Measurements from ENCODE around the gene MARVELD1. TPM values are rescaled to one million over a fixed set of nuclear protein-coding genes. Genes with fewer than 3 reads are reported as not detected.
A peak's percentile ranks its signal among the peaks of the same experiment; 100 is the strongest.

MARVELD1 gene
- total and polyA plus RNA-seq, 8 donors: 5.7 to 21.0 (median 10.9) TPM

DNA sequence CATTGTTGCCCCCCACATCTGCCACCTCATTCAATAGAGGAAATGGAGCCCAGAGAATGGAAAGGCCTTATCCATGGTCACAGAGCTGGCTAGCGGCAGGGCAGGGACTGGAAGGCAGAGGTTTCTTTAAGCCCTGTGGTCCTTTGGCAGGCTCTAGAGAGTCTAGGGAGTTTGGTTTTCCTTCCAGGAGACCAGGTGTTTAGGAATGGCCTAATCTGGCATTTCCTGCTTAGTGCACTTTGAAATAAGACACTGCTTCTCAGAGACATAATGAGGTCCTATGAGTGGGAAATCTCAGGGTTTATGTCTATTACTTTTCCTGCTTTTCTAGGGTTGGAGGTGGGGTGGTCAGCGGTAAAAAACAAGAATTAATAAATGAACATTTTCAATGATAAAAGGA, 6.1 kb downstream of the MARVELD1 start:
- WGBS, 5 donors: 80 to 100% (median 88%) methylated on average over 2 of the region's 2 CpGs
- Histone ChIP-seq H3K36me3 (peaks cover 0 to 10% (median 6%) of the 10 kb centered on the region in 4 donors), H3K4me3 (no peak overlapping the region), H3K4me1 (peaks cover 31 to 57% (median 44%) of the 10 kb centered on the region in 4 donors), H3K9me3 (no peaks in the 10 kb centered on the region), H3K27me3 (no peaks in the 10 kb centered on the region), H3K27ac (peak overlapping the region in 4 of 5 donors; percentile 68 to 96 (median 79))
- no peak for DNase-seq
- no peak for TF ChIP-seq CTCF (IDR thresholded peaks at IDR 0.05)
- TF ChIP-seq POLR2AphosphoS5 (IDR thresholded peaks at IDR 0.05): no peak
- TF ChIP-seq EP300 (IDR thresholded peaks at IDR 0.05): no peak
- no peak for TF ChIP-seq POLR2A (IDR thresholded peaks at IDR 0.05)
- intact Hi-C loops (cut with DNase I; ENCODE audit: low total_unique reads): no loop called here

DNA sequence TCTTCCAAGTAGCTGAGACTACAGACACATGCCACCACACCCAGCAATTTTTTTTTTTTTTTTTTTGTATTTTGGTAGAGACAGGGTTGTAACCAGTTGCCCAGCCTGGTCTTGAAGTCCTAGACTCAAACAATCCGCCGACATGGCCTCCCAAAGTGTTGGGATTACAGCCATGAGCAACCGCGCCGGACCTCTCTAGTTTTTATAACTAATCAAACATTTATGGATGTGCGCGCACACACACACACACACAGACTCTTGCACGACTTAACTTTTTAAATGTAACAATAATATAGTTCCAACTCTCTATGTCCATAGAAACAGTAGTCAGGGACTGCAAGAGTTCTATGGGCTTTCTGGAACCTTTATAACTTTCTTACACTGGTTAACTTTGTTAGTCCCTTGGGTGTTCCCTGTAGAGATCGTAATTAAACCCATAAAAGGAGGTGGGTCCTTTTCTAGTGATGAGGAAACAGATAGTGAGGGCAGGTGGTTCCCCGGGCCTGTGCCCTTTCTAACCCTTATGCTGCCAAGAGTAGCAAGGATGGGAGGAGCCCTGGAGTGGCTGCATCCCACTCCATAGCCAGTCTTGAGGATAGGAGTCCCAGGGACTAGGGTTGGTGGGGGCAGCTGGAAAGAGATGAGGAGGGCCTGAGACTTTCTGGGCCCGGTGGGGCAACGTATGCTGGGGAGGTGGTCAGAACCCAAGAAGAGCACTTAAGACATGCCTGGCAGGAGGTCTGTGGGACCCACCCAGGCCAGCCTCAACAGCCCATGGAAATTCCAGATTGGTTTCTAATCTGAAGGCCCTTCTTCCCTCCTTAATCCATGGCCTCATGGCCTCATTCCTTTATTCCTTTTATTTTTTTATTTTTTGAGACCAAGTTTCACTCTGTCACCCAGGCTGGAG, 8.6 kb downstream of the MARVELD1 start:
- no peaks in the 10 kb centered on the region for H3K9me3 ChIP-seq
- peak overlapping the region in 1 of 5 donors; percentile 9 for H3K27ac ChIP-seq
- WGBS, 5 donors: 74 to 87% (median 82%) methylated on average over 12 of the region's 12 CpGs
- DNase-seq: no peak
- no peaks in the 10 kb centered on the region for H3K27me3 ChIP-seq
- intact Hi-C loops (cut with DNase I; ENCODE audit: low total_unique reads): no loop called here
- no peak for TF ChIP-seq POLR2A (IDR thresholded peaks at IDR 0.05)
- H3K4me1 ChIP-seq: peaks cover 24 to 43% (median 32%) of the 10 kb centered on the region in 4 donors
- no peak overlapping the region for H3K4me3 ChIP-seq
- peaks cover 0 to 7% (median 6%) of the 10 kb centered on the region in 4 donors for H3K36me3 ChIP-seq

- H3K9me3 ChIP-seq: no peaks in the 10 kb centered on the region
- H3K4me3 ChIP-seq: no peak overlapping the region
- no peak for DNase-seq
- WGBS, 5 donors: 82 to 92% (median 89%) methylated on average over 3 of the region's 3 CpGs
- TF ChIP-seq POLR2A (IDR thresholded peaks at IDR 0.05): no peak
- no peak for TF ChIP-seq CTCF (IDR thresholded peaks at IDR 0.05)
- no peak for TF ChIP-seq EP300 (IDR thresholded peaks at IDR 0.05)
- TF ChIP-seq POLR2AphosphoS5 (IDR thresholded peaks at IDR 0.05): no peak
- H3K27ac ChIP-seq: peak overlapping the region in 1 of 5 donors; percentile 9
- H3K27me3 ChIP-seq: no peaks in the 10 kb centered on the region
- intact Hi-C loops (cut with DNase I; ENCODE audit: low total_unique reads): no loop called here
- H3K4me1 ChIP-seq: peaks cover 17 to 38% (median 24%) of the 10 kb centered on the region in 4 donors
- no peaks in the 10 kb centered on the region for H3K36me3 ChIP-seq
Observed at GRCh38 chr10:97723001-97723400, 9.5 kb downstream of the MARVELD1 start.

GRCh38 chr10:97724341-97724941, 10.9 kb downstream of the MARVELD1 start:
- intact Hi-C loops (cut with DNase I; ENCODE audit: low total_unique reads): no loop called here
- 51 to 72% (median 58%) methylated on average over 5 of the region's 5 CpGs for WGBS, 5 donors
- DNase-seq: no peak
- Histone ChIP-seq H3K27me3 (no peaks in the 10 kb centered on the region), H3K4me1 (peaks cover 2 to 23% (median 10%) of the 10 kb centered on the region in 4 donors), H3K36me3 (no peaks in the 10 kb centered on the region), H3K27ac (peak overlapping the region in 2 of 5 donors; percentile 5 to 27), H3K4me3 (no peak overlapping the region), H3K9me3 (no peaks in the 10 kb centered on the region)
- TF ChIP-seq CTCF (IDR thresholded peaks at IDR 0.05) (no peak), POLR2AphosphoS5 (IDR thresholded peaks at IDR 0.05) (no peak), EP300 (IDR thresholded peaks at IDR 0.05) (no peak), POLR2A (IDR thresholded peaks at IDR 0.05) (no peak)

Data from stomach (tissue), 9 donors.